Measurements from ENCODE around the gene JMJD1C.
"Not testable (repeated sequence)": the region's sequence is repeated elsewhere in the genome, so short reads cannot be mapped to it uniquely, and the experiment has no call there.

Gene JMJD1C

DNA sequence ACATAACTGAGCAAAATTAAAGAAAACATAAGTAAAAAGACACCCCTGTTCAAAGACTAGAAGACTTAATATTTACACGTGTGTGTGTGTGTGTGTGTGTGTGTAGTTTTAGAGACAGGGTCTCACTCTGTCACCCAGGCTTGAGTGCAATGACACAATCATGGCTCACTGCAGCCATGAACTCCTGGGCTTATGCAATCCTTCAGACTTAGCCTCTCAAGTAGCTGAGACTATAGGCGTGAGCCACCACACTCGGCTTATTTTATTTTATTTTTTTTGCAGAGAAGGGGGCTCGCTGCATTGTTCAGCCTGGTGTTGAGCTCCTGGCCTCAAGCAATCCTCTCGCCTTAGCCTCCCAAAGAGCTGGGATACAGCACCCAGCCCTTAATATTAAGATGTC, 90.3 kb downstream of the JMJD1C start:
- H3K4me1 Mint-ChIP-seq = peaks cover 27% of the 10 kb centered on the region
- no peaks in the 10 kb centered on the region for H3K27me3 Mint-ChIP-seq
- no peaks in the 10 kb centered on the region for H3K9me3 Mint-ChIP-seq
- H3K4me3 Mint-ChIP-seq = no peak overlapping the region
- H3K36me3 Mint-ChIP-seq = peaks cover 10% of the 10 kb centered on the region
- H3K27ac Mint-ChIP-seq = no peak overlapping the region

- H3K27me3 Mint-ChIP-seq = no peaks in the 10 kb centered on the region
- H3K27ac Mint-ChIP-seq = no peak overlapping the region
- H3K4me1 Mint-ChIP-seq = peaks cover 27% of the 10 kb centered on the region
- H3K4me3 Mint-ChIP-seq = no peak overlapping the region
- peaks cover 7% of the 10 kb centered on the region for H3K36me3 Mint-ChIP-seq
- H3K9me3 Mint-ChIP-seq = no peaks in the 10 kb centered on the region
These were observed 90.8 kb downstream of the JMJD1C start for GRCh38 chr10:63374991-63375390.

- Mint-ChIP-seq H3K27me3 (no peaks in the 10 kb centered on the region), H3K9me3 (no peaks in the 10 kb centered on the region), H3K4me3 (no peak overlapping the region), H3K27ac (no peak overlapping the region), H3K36me3 (peaks cover 7% of the 10 kb centered on the region), H3K4me1 (peaks cover 27% of the 10 kb centered on the region)
These were observed 92.6 kb downstream of the JMJD1C start for GRCh38 chr10:63373176-63373575.

GRCh38 chr10:63369711-63370110, 96.1 kb downstream of the JMJD1C start:
- Mint-ChIP-seq H3K4me3 (no peak overlapping the region), H3K9me3 (no peaks in the 10 kb centered on the region), H3K27ac (no peak overlapping the region), H3K36me3 (peaks cover 5% of the 10 kb centered on the region), H3K4me1 (peaks cover 10% of the 10 kb centered on the region), H3K27me3 (no peaks in the 10 kb centered on the region)

GRCh38 chr10:63368365-63368764, 97.4 kb downstream of the JMJD1C start:
- Mint-ChIP-seq H3K27me3 (no peaks in the 10 kb centered on the region), H3K9me3 (no peaks in the 10 kb centered on the region), H3K4me1 (peaks cover 4% of the 10 kb centered on the region), H3K4me3 (no peak overlapping the region), H3K27ac (no peak overlapping the region), H3K36me3 (peaks cover 5% of the 10 kb centered on the region)

GRCh38 chr10:63366933-63367332, 98.8 kb downstream of the JMJD1C start:
- no peaks in the 10 kb centered on the region for H3K9me3 Mint-ChIP-seq
- no peak overlapping the region for H3K4me3 Mint-ChIP-seq
- no peaks in the 10 kb centered on the region for H3K4me1 Mint-ChIP-seq
- H3K27me3 Mint-ChIP-seq = no peaks in the 10 kb centered on the region
- no peak overlapping the region for H3K27ac Mint-ChIP-seq
- peaks cover 5% of the 10 kb centered on the region for H3K36me3 Mint-ChIP-seq

- no peaks in the 10 kb centered on the region for H3K9me3 Mint-ChIP-seq
- H3K27me3 Mint-ChIP-seq = no peaks in the 10 kb centered on the region
- H3K36me3 Mint-ChIP-seq = peaks cover 5% of the 10 kb centered on the region
- H3K4me3 Mint-ChIP-seq = no peak overlapping the region
- H3K4me1 Mint-ChIP-seq = no peaks in the 10 kb centered on the region
- H3K27ac Mint-ChIP-seq = no peak overlapping the region
These were observed 99.6 kb downstream of the JMJD1C start for GRCh38 chr10:63365976-63366765.

GRCh38 chr10:63364918-63365317, 100.9 kb downstream of the JMJD1C start:
- Mint-ChIP-seq H3K4me3 (no peak overlapping the region), H3K4me1 (no peaks in the 10 kb centered on the region), H3K27me3 (no peaks in the 10 kb centered on the region), H3K9me3 (no peaks in the 10 kb centered on the region), H3K36me3 (peaks cover 5% of the 10 kb centered on the region), H3K27ac (no peak overlapping the region)

GRCh38 chr10:63363951-63364350, 101.8 kb downstream of the JMJD1C start:
- Mint-ChIP-seq H3K27ac (no peak overlapping the region), H3K4me3 (no peak overlapping the region), H3K36me3 (peaks cover 5% of the 10 kb centered on the region), H3K27me3 (no peaks in the 10 kb centered on the region), H3K4me1 (peaks cover 3% of the 10 kb centered on the region), H3K9me3 (no peaks in the 10 kb centered on the region)

- no peak overlapping the region for H3K27ac Mint-ChIP-seq
- no peaks in the 10 kb centered on the region for H3K27me3 Mint-ChIP-seq
- peaks cover 6% of the 10 kb centered on the region for H3K36me3 Mint-ChIP-seq
- H3K9me3 Mint-ChIP-seq = no peaks in the 10 kb centered on the region
- H3K4me1 Mint-ChIP-seq = peaks cover 35% of the 10 kb centered on the region
- no peak overlapping the region for H3K4me3 Mint-ChIP-seq
These were observed 110.1 kb downstream of the JMJD1C start for GRCh38 chr10:63355682-63356081.

GRCh38 chr10:63352976-63353375, 112.8 kb downstream of the JMJD1C start:
- Mint-ChIP-seq H3K36me3 (peaks cover 8% of the 10 kb centered on the region), H3K27ac (no peak overlapping the region), H3K4me3 (no peak overlapping the region), H3K27me3 (no peaks in the 10 kb centered on the region), H3K9me3 (no peaks in the 10 kb centered on the region), H3K4me1 (peaks cover 31% of the 10 kb centered on the region)

DNA sequence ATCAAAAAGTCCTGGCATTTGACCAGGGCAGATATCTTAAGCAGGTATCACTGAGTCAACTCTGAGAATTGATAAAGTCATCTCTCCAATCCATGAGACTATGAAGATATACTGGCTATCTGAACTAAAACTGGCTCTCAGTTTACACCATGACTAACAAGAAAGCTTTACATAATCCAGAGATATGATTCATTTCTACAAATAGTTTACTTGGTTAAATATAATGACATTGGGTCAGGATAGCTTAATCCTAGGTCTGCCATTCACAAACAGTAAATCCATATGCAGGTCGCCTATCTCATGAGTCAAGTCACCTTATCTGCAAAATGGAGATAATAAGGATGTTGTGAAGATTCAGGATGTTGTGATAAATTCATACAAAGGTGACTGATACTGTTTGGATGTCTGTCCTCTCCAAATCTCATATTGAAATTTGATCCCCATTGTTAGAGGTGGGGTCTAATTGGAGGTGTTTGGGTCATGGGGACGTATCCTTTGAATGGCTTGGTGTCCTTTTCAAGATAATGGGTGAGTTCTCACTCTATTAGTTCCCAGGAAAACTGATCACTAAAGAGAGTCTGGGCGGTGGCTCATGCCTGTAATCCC, 117.4 kb downstream of the JMJD1C start:
- Mint-ChIP-seq H3K9me3 (no peaks in the 10 kb centered on the region), H3K36me3 (peaks cover 8% of the 10 kb centered on the region), H3K27me3 (no peaks in the 10 kb centered on the region), H3K27ac (no peak overlapping the region), H3K4me3 (no peak overlapping the region), H3K4me1 (peaks cover 28% of the 10 kb centered on the region)

GRCh38 chr10:63346015-63346441, 119.7 kb downstream of the JMJD1C start:
- no peaks in the 10 kb centered on the region for H3K27me3 Mint-ChIP-seq
- no peak overlapping the region for H3K4me3 Mint-ChIP-seq
- peaks cover 26% of the 10 kb centered on the region for H3K4me1 Mint-ChIP-seq
- H3K36me3 Mint-ChIP-seq = peaks cover 6% of the 10 kb centered on the region
- no peaks in the 10 kb centered on the region for H3K9me3 Mint-ChIP-seq
- no peak overlapping the region for H3K27ac Mint-ChIP-seq

GRCh38 chr10:63344269-63344668, 121.5 kb downstream of the JMJD1C start:
- Mint-ChIP-seq H3K4me3 (no peak overlapping the region), H3K27me3 (no peaks in the 10 kb centered on the region), H3K9me3 (no peaks in the 10 kb centered on the region), H3K36me3 (peaks cover 9% of the 10 kb centered on the region), H3K27ac (no peak overlapping the region), H3K4me1 (peaks cover 27% of the 10 kb centered on the region)

- no peaks in the 10 kb centered on the region for H3K9me3 Mint-ChIP-seq
- peaks cover 27% of the 10 kb centered on the region for H3K4me1 Mint-ChIP-seq
- H3K27me3 Mint-ChIP-seq = no peaks in the 10 kb centered on the region
- H3K27ac Mint-ChIP-seq = no peak overlapping the region
- peaks cover 9% of the 10 kb centered on the region for H3K36me3 Mint-ChIP-seq
- H3K4me3 Mint-ChIP-seq = no peak overlapping the region
These were observed 122.3 kb downstream of the JMJD1C start for GRCh38 chr10:63343476-63343875.

DNA sequence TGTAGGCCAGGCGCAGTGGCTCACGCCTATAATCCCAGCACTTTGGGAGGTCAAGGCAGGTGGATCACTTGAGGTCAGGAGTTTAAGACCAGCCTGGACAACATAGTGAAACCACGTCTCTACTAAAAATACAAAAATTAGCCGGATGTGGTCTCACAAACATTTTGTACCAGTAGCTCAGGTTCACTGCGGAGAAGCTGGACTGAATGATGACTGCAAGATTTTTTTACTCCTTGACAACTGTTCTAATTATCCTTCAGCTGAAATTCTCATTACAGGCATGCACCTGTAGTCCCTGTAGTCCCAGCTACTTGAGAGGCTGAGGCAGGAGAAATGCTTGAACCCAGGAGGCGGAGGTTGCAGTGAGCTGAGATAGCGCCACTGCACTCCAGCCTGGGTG, 126.1 kb downstream of the JMJD1C start:
- not testable (repeated sequence) for H3K27ac Mint-ChIP-seq, H3K4me3 Mint-ChIP-seq, H3K36me3 Mint-ChIP-seq, H3K27me3 Mint-ChIP-seq, H3K9me3 Mint-ChIP-seq
- H3K4me1 Mint-ChIP-seq = peaks cover 13% of the 10 kb centered on the region

All from activated naive CD4-positive, alpha-beta T cell treated with anti-CD3 and anti-CD28 coated beads, Interleukin-2, amount 50 U/mL, for 24 hours (primary cell).